ENCODE measurements around the gene MGRN1.

The MGRN1 gene

GRCh38 chr16:4607841-4608703, 16.6 kb upstream of the MGRN1 start:
- Histone ChIP-seq H3K4me1 (ENCODE audit: insufficient read depth, low read length) (peaks cover 9% of the 10 kb centered on the region), H3K4me3 (ENCODE audit: low read depth in 1 of 2, low read length in 2 of 2) (no peak overlapping the region), H3K9ac (ENCODE audit: low read depth, low read length) (no peak overlapping the region), H3K27me3 (ENCODE audit: insufficient read depth, low read length, poor library complexity) (no peaks in the 10 kb centered on the region), H3K9me3 (ENCODE audit: insufficient read depth, low read length, severe bottlenecking) (no peaks in the 10 kb centered on the region), H3K79me2 (ENCODE audit: insufficient read depth, low read length) (peaks cover 26% of the 10 kb centered on the region), H3K27ac (ENCODE audit: low read length) (no peak overlapping the region), H2AFZ (ENCODE audit: low read depth, low read length) (no peak overlapping the region), H4K20me1 (ENCODE audit: insufficient read depth, low read length) (peaks cover 55% of the 10 kb centered on the region), H3K4me2 (ENCODE audit: insufficient read depth, low read length) (no peak overlapping the region), H3K36me3 (ENCODE audit: insufficient read depth, low read length) (peaks cover 29% of the 10 kb centered on the region)
- TF ChIP-seq EZH2 (IDR thresholded peaks at IDR 0.05; ENCODE audit: borderline replicate concordance, low read depth, low read length, severe bottlenecking) (no peak), CTCF (IDR thresholded peaks at IDR 0.05; ENCODE audit: borderline replicate concordance, extremely low read depth, low read length, poor library complexity, severe bottlenecking) (no peak)
- ATAC-seq (ENCODE audit: insufficient read depth, low read depth): no peak
- no peak for DNase-seq

GRCh38 chr16:4608704-4608980, 16.0 kb upstream of the MGRN1 start:
- Histone ChIP-seq H3K36me3 (ENCODE audit: insufficient read depth, low read length) (peaks cover 33% of the 10 kb centered on the region), H3K4me1 (ENCODE audit: insufficient read depth, low read length) (peaks cover 15% of the 10 kb centered on the region), H2AFZ (ENCODE audit: low read depth, low read length) (no peak overlapping the region), H3K27me3 (ENCODE audit: insufficient read depth, low read length, poor library complexity) (no peaks in the 10 kb centered on the region), H3K27ac (ENCODE audit: low read length) (no peak overlapping the region), H3K9me3 (ENCODE audit: insufficient read depth, low read length, severe bottlenecking) (no peaks in the 10 kb centered on the region), H4K20me1 (ENCODE audit: insufficient read depth, low read length) (peaks cover 61% of the 10 kb centered on the region), H3K4me3 (ENCODE audit: low read depth in 1 of 2, low read length in 2 of 2) (no peak overlapping the region), H3K4me2 (ENCODE audit: insufficient read depth, low read length) (no peak overlapping the region), H3K9ac (ENCODE audit: low read depth, low read length) (no peak overlapping the region), H3K79me2 (ENCODE audit: insufficient read depth, low read length) (peaks cover 32% of the 10 kb centered on the region)
- ATAC-seq (ENCODE audit: insufficient read depth, low read depth) (no peak), DNase-seq (no peak)
- no peak for TF ChIP-seq EZH2 (IDR thresholded peaks at IDR 0.05; ENCODE audit: borderline replicate concordance, low read depth, low read length, severe bottlenecking)
- TF ChIP-seq CTCF (IDR thresholded peaks at IDR 0.05; ENCODE audit: borderline replicate concordance, extremely low read depth, low read length, poor library complexity, severe bottlenecking): no peak

GRCh38 chr16:4609200-4610010, 15.2 kb upstream of the MGRN1 start:
- Histone ChIP-seq H3K4me2 (ENCODE audit: insufficient read depth, low read length) (no peak overlapping the region), H3K27ac (ENCODE audit: low read length) (no peak overlapping the region), H3K36me3 (ENCODE audit: insufficient read depth, low read length) (peaks cover 33% of the 10 kb centered on the region), H2AFZ (ENCODE audit: low read depth, low read length) (no peak overlapping the region), H4K20me1 (ENCODE audit: insufficient read depth, low read length) (peaks cover 65% of the 10 kb centered on the region), H3K9ac (ENCODE audit: low read depth, low read length) (no peak overlapping the region), H3K4me1 (ENCODE audit: insufficient read depth, low read length) (peaks cover 18% of the 10 kb centered on the region), H3K9me3 (ENCODE audit: insufficient read depth, low read length, severe bottlenecking) (no peaks in the 10 kb centered on the region), H3K27me3 (ENCODE audit: insufficient read depth, low read length, poor library complexity) (no peaks in the 10 kb centered on the region), H3K4me3 (ENCODE audit: low read depth in 1 of 2, low read length in 2 of 2) (no peak overlapping the region), H3K79me2 (ENCODE audit: insufficient read depth, low read length) (peaks cover 40% of the 10 kb centered on the region)
- no peak for DNase-seq
- TF ChIP-seq CTCF (IDR thresholded peaks at IDR 0.05; ENCODE audit: borderline replicate concordance, extremely low read depth, low read length, poor library complexity, severe bottlenecking): no peak
- no peak for TF ChIP-seq EZH2 (IDR thresholded peaks at IDR 0.05; ENCODE audit: borderline replicate concordance, low read depth, low read length, severe bottlenecking)
- ATAC-seq (ENCODE audit: insufficient read depth, low read depth): no peak
